Loucy (cell line): ENCODE results near the gene TMEM117.

Experiments used
- H2AFZ ChIP-seq: fragments of 200-600 bp; sonication (generic); 2 replicates; pipeline ENCODE4 v1.6.0; 2016; ENCODE audit warnings: antibody characterized with exemption, mild to moderate bottlenecking, low read length, moderate library complexity
- H3F3A ChIP-seq: fragments of 200-600 bp; 2 replicates; pipeline ENCODE4 v1.6.0; 2016; ENCODE audit warnings: antibody characterized with exemption, low read depth, mild to moderate bottlenecking
- H3K27me3 ChIP-seq: fragments of 200-600 bp; sonication (generic); 2 replicates; pipeline ENCODE4 v1.6.1; 2014; ENCODE audit warnings: low read length, mild to moderate bottlenecking; ENCODE audit not compliant: insufficient read depth, poor library complexity, severe bottlenecking
- H3K36me3 ChIP-seq: fragments of 200-600 bp; sonication (generic); 2 replicates; pipeline ENCODE4 v1.6.1; 2016; ENCODE audit warnings: low read length; ENCODE audit not compliant: insufficient read depth
- H3K4me1 ChIP-seq: fragments of 200-600 bp; sonication (generic); 2 replicates; pipeline ENCODE4 v1.5.1; 2014; ENCODE audit warnings: low read length, mild to moderate bottlenecking; ENCODE audit not compliant: insufficient read depth, poor library complexity, severe bottlenecking
- H3K4me2 ChIP-seq: fragments of 200-600 bp; sonication (generic); 2 replicates; pipeline ENCODE4 v1.6.0; 2014; ENCODE audit warnings: antibody characterized with exemption, low read length, low read depth, mild to moderate bottlenecking; ENCODE audit not compliant: poor library complexity, severe bottlenecking
- H3K4me3 ChIP-seq: fragments of 200-600 bp; sonication (generic); 2 replicates; pipeline ENCODE4 v1.5.1; 2014; ENCODE audit warnings: low read length, mild to moderate bottlenecking, mixed read lengths; ENCODE audit not compliant: poor library complexity, severe bottlenecking
- H3K79me2 ChIP-seq: fragments of 200-600 bp; sonication (generic); 2 replicates; pipeline ENCODE4 v1.6.1; 2014; ENCODE audit warnings: low read length; ENCODE audit not compliant: insufficient read depth
- H3K9ac ChIP-seq: fragments of 200-600 bp; sonication (generic); 2 replicates; pipeline ENCODE4 v1.6.0; 2014; ENCODE audit warnings: mild to moderate bottlenecking, low read depth, low read length, moderate library complexity; ENCODE audit not compliant: poor library complexity, severe bottlenecking
- H3K9me2 ChIP-seq: fragments of 200-600 bp; sonication (generic); replicated peaks from 2 replicates; pipeline ENCODE4 v1.6.1; 2016; ENCODE audit warnings: low read depth, low read length, mixed read lengths
- H3K9me3 ChIP-seq: fragments of 200-600 bp; sonication (generic); 2 replicates; pipeline ENCODE4 v1.6.1; 2014; ENCODE audit warnings: mild to moderate bottlenecking, antibody characterized with exemption, low read length, low read depth; ENCODE audit not compliant: insufficient read depth
- H4K20me1 ChIP-seq: fragments of 200-600 bp; sonication (generic); 2 replicates; pipeline ENCODE4 v1.6.0; 2014; ENCODE audit warnings: antibody characterized with exemption, low read length, mild to moderate bottlenecking; ENCODE audit not compliant: insufficient read depth, poor library complexity, severe bottlenecking
- EZH2phosphoT487 ChIP-seq: fragments of 200-600 bp; IDR thresholded peaks from 2 replicates; pipeline ENCODE4 v1.6.1; 2018; ENCODE audit warnings: antibody characterized with exemption, mild to moderate bottlenecking, moderate library complexity, borderline replicate concordance
- TF ChIP-seq, protein P1 (sequence below): fragments of 200-600 bp; sonication (generic); conservative IDR thresholded peaks from 2 replicates; pipeline ENCODE4 v1.5.1; 2014; ENCODE audit warnings: mild to moderate bottlenecking, antibody characterized with exemption, low read length

Gene TMEM117

GRCh38 chr12:44002607-44003006 lies 166.7 kb downstream of the TMEM117 start:
- H3K4me3 ChIP-seq, result no peak overlapping the region
- H3K9me3 ChIP-seq, result no peaks in the 10 kb centered on the region
- H3K9me2 ChIP-seq, result no peaks in the 10 kb centered on the region
- no peaks in the 10 kb centered on the region for H3K36me3 ChIP-seq
- H2AFZ ChIP-seq, result no peak overlapping the region
- no peaks in the 10 kb centered on the region for H3K27me3 ChIP-seq
- no peaks in the 10 kb centered on the region for H3K4me1 ChIP-seq
- TF ChIP-seq, protein P1, sequence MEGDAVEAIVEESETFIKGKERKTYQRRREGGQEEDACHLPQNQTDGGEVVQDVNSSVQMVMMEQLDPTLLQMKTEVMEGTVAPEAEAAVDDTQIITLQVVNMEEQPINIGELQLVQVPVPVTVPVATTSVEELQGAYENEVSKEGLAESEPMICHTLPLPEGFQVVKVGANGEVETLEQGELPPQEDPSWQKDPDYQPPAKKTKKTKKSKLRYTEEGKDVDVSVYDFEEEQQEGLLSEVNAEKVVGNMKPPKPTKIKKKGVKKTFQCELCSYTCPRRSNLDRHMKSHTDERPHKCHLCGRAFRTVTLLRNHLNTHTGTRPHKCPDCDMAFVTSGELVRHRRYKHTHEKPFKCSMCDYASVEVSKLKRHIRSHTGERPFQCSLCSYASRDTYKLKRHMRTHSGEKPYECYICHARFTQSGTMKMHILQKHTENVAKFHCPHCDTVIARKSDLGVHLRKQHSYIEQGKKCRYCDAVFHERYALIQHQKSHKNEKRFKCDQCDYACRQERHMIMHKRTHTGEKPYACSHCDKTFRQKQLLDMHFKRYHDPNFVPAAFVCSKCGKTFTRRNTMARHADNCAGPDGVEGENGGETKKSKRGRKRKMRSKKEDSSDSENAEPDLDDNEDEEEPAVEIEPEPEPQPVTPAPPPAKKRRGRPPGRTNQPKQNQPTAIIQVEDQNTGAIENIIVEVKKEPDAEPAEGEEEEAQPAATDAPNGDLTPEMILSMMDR, result no peak
- TF ChIP-seq EZH2phosphoT487, result no peak
- no peaks in the 10 kb centered on the region for H3K79me2 ChIP-seq
- no peak overlapping the region for H3K9ac ChIP-seq
- no peaks in the 10 kb centered on the region for H3F3A ChIP-seq
- H4K20me1 ChIP-seq, result no peaks in the 10 kb centered on the region
- H3K4me2 ChIP-seq, result no peak overlapping the region

DNA sequence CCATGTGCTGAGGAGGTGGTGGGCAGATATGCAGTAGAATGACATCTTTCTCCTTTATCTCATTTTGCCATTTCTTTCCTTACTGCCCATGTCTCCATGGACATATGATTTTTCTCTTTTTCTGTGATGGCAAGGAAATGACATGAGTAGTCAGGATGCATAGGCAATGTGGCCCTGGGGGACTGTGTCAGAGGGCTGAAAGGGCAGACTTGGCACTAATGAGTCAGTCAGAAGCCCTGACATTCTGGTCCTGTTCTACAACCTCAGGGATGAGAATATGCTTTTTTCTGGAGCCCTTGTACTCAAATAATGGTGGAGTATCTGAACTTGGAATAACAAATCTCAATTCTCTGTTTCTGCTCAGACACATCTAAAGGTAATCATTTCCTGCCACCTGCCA lies 167.8 kb downstream of the TMEM117 start:
- Histone ChIP-seq H2AFZ (no peak overlapping the region), H3F3A (no peaks in the 10 kb centered on the region), H3K4me2 (no peak overlapping the region), H3K27me3 (no peaks in the 10 kb centered on the region), H3K9me3 (no peaks in the 10 kb centered on the region), H3K9me2 (no peaks in the 10 kb centered on the region), H3K79me2 (no peaks in the 10 kb centered on the region), H3K9ac (no peak overlapping the region), H3K36me3 (no peaks in the 10 kb centered on the region), H3K4me1 (no peaks in the 10 kb centered on the region), H4K20me1 (no peaks in the 10 kb centered on the region), H3K4me3 (no peak overlapping the region)
- no peak for TF ChIP-seq EZH2phosphoT487
- TF ChIP-seq, protein P1, result no peak

DNA sequence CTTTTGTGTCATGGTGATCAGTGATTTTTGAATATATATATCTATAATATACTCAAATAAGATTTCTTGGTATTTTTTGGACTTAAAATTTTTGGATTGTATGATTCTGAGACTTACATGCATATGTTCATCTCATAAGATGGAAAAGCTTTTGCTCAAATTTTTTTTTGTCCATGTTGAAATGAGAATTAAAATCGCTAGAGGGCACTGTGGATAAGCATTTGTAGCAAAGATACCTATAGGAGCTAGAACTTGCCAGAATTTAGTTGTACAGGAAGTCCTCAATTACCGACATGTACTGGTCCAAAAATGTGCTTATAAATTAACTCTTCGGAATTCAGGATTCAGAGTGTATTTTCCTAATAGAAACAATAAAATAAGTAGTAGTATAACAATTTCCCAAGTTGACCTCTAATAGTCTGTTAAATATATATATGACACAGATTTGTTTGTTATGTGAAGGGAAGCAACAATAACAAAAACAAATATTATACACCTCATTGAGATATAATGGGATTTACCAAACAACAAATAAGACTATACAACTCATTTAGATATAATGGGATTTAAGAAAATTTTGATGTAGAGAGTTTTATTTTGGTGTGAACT lies 179.6 kb downstream of the TMEM117 start:
- Histone ChIP-seq H3K36me3 (no peaks in the 10 kb centered on the region), H3K4me3 (no peak overlapping the region), H3K4me1 (no peaks in the 10 kb centered on the region), H4K20me1 (no peaks in the 10 kb centered on the region), H3K4me2 (no peak overlapping the region), H3K79me2 (no peaks in the 10 kb centered on the region), H3F3A (no peaks in the 10 kb centered on the region), H3K9ac (no peak overlapping the region), H2AFZ (no peak overlapping the region), H3K9me2 (no peaks in the 10 kb centered on the region), H3K27me3 (no peaks in the 10 kb centered on the region), H3K9me3 (no peaks in the 10 kb centered on the region)
- no peak for TF ChIP-seq EZH2phosphoT487
- TF ChIP-seq, protein P1, result peak; percentile 73
